ENCODE results near the gene GRIN2A. TPM values are rescaled to one million over a fixed set of nuclear protein-coding genes. Genes with fewer than 3 reads are reported as not detected.
A peak's percentile ranks its signal among the peaks of the same experiment; 100 is the strongest.

The GRIN2A gene
- total and polyA plus RNA-seq, 2 of the 13 experiments (the other 11 are each of a cell fraction or from before 2014, with no cell fraction given): not detected

- 0 out of 2 replicates have a peak, but pooled peaks have one; percentile 46 for TF ChIP-seq NFRKB (IDR thresholded peaks at IDR 0.05)
- no peak for TF ChIP-seq IKZF4 (CRISPR knock-in tag; IDR thresholded peaks at IDR 0.05; ENCODE audit: borderline replicate concordance, low read depth, not compliant biosample characterization)
- 0 out of 2 replicates have a peak, but pooled peaks have one; percentile 45 for TF ChIP-seq FOXP1 (IDR thresholded peaks at IDR 0.05)
- TF ChIP-seq FOXP1 (CRISPR knock-in tag; IDR thresholded peaks at IDR 0.05): no peak
- no peak for TF ChIP-seq RAD21 (CRISPR knock-in tag; IDR thresholded peaks at IDR 0.05)
- peak; percentile 42; the same call in 1 of the 2 replicates for TF ChIP-seq CREB1 (IDR thresholded peaks at IDR 0.05)
- TF ChIP-seq CREB1 (CRISPR knock-in tag; IDR thresholded peaks at IDR 0.05): no peak
Observed at GRCh38 chr16:10040136-10041080, 141.8 kb downstream of the GRIN2A start (continued).

GRCh38 chr16:10039220-10040096 lies 142.8 kb downstream of the GRIN2A start:
- H2AFZ ChIP-seq (ENCODE audit: low read length): no peak overlapping the region
- no peaks in the 10 kb centered on the region for H3K4me1 ChIP-seq (ENCODE audit: insufficient read depth, low read length)
- H3K9me3 ChIP-seq (ENCODE audit: low read length): no peaks in the 10 kb centered on the region
- intact Hi-C loops (cut with micrococcal nuclease; ENCODE audit: unreplicated experiment) (no loop called here), in situ Hi-C loops (cut with HindIII; ENCODE audit: extremely low pct_ligation_motif_present, low pct_unique_long_range_greater_than_20kb) (no loop called here)
- H3K79me2 ChIP-seq (ENCODE audit: insufficient read depth, low read length): no peaks in the 10 kb centered on the region
- peak; percentile 69 for ATAC-seq
- FAIRE-seq: peak; percentile 51
- H3K4me3 ChIP-seq (replicated peaks in 1 of 3; ENCODE audit: insufficient read depth in 1 of 3, low read depth in 2 of 3, low read length in 3 of 3): no peak overlapping the region
- no TSS peak for BruUV-seq (replicated peaks)
- no peak overlapping the region for H3K9ac ChIP-seq (ENCODE audit: insufficient read depth, low read depth, low read length)
- no peak overlapping the region for H3K4me2 ChIP-seq (ENCODE audit: low read depth, low read length)
- WGBS (ENCODE audit: low lambda C conversion rate): 28% methylated on average over 28 of the region's 28 CpGs
- CTCF ChIA-PET (ENCODE audit: low intra/inter-chr PET ratio, low total read pairs): no interaction called here
- H3K27ac ChIP-seq (ENCODE audit: extremely low read length, insufficient read depth, low read length): no peak overlapping the region
- POLR2A ChIA-PET: no interaction called here
- no peaks in the 10 kb centered on the region for H3K36me3 ChIP-seq (replicated peaks in 1 of 2; ENCODE audit: control insufficient read depth in 1 of 2, insufficient read depth in 2 of 2, low read length in 2 of 2)
- no peak for DNase-seq (ENCODE audit: low spot score)
- H3K27me3 ChIP-seq (ENCODE audit: control insufficient read depth in 1 of 2, insufficient read depth in 2 of 2, low read length in 2 of 2): peaks cover 0 to 7% of the 10 kb centered on the region in 2 experiments; a peak in 2 of 5 replicates
- no peaks in the 10 kb centered on the region for H4K20me1 ChIP-seq (ENCODE audit: insufficient read depth, low read length)
- TF ChIP-seq CTCF (CRISPR knock-in tag; IDR thresholded peaks at IDR 0.05): peak; percentile 50
- TF ChIP-seq PCBP1 (IDR thresholded peaks at IDR 0.05; ENCODE audit: borderline replicate concordance, low read depth, low read length): peak; percentile 87; the same call in 1 of the 2 replicates
- TF ChIP-seq PCBP2 (optimal IDR thresholded peaks at IDR 0.05; ENCODE audit: low read depth, low read length, poor library complexity, severe bottlenecking): peak; percentile 61
- TF ChIP-seq ZNF646 (CRISPR knock-in tag; IDR thresholded peaks at IDR 0.05): peak; percentile 77
- TF ChIP-seq CCAR2 (optimal IDR thresholded peaks at IDR 0.05; ENCODE audit: low read depth, low read length): peak; percentile 19
- 0 out of 2 replicates have a peak, but pooled peaks have one; percentile 20 for TF ChIP-seq STAG1 (CRISPR knock-in tag; IDR thresholded peaks at IDR 0.05)

Measured in HepG2 (cell line).